Measurements from ENCODE around the gene RC3H2.
"Not testable (repeated sequence)": the region's sequence is repeated elsewhere in the genome, so short reads cannot be mapped to it uniquely, and the experiment has no call there.

The RC3H2 gene

DNA sequence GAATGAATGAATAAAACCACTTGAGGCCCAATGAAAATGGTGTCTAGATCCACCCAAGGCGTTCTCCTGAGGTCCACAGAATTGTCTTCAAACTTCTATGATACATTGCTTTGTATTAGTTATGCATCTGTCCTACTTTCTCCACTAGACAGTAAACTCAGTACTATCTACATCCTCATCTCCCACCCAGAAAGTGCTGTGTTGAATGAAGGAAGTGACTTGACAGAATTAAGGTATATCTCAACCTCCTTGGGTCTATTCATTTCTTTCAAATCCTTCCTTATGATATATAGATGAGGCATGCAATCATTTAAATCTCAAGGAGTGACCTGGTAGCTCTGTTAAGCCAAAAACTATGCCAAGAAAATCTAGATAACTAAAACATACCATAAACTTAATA lies 61.0 kb downstream of the RC3H2 start:
- DNase-seq = no peak

DNA sequence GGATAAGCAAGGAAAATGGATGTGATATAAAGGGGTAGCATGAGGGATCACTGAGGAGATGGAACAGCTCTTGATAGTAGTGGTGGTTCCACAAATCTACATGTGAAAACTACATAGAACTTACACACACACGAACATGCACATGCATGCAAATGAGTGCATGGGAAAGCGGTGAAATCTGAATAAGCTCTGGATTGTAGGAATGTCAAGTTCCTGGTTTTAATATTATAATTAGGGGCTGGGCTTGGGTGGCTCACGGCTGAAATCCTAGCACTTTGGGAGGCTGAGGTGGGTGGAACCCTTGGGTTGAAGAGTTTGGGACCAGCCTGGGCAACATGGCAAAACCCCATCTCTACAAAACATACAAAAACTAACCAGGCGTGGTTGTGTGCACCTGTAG lies 63.7 kb downstream of the RC3H2 start:
- DNase-seq = no peak

DNA sequence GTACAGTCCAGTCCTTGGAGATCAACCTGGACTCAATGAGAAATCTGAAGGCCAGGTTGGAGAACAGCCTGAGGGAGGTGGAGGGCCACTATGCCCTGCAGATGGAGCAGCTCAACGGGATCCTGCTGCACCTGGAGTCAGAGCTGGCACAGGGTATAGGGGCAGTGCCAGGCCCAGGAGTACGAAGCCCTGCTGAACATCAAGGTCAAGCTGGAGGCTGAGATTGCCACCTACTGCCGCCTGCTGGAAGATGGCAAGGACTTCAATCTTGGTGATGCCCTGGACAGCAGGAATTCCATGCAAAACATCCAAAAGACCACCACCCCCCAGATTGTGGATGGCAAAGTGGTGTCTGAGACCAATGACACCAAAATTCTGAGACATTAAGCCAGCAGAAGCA lies 66.7 kb downstream of the RC3H2 start:
- not testable (repeated sequence) for DNase-seq

DNA sequence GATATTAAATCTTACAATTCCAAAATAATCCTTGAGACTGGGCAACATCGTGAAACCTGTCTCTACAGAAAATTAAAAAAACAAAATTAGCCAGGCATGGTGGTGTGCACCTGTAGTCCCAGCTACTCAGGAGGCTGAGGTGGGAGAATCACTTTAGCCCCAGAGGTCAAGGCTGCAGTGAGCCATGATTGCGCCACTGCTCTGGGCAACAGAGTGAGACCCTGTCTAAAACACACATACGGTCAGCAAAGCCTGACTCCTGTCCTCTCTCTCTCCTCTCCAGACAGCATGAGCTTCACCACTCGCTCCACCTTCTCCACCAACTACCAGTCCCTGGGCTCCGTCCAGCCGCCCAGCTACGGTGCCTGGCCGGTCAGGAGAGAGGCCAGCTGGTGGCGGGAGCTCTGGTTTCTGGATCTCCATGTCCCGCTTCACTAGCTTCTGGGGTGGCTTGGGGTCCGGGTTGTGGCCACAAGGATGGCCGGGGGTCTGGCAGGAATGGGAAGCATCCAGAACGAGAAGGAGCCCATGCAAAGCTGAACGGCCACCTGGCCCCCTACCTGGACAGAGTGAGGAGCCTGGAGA lies 67.8 kb downstream of the RC3H2 start:
- DNase-seq = no peak

DNA sequence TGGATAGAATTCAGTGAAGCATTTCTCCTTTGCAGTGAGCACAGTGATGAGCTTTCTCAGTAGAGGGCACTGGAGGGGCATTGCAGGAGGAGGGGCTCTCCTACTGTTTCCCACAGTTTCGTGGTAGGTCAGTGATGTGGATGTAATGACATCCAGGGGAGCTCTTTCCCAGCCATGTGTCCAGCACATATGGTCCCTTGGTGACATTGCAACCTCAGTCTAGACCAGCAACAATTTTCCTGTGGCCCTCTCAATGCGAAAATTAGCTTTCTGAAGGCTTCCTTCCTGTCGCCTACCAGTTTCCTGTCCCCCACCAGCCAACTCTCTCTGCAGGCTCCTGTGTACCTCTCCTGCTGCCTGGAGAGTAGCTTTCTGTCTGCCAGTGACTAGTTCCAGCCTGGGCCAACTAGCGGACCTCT lies 69.8 kb downstream of the RC3H2 start:
- peak; percentile 13 to 28 for DNase-seq

DNA sequence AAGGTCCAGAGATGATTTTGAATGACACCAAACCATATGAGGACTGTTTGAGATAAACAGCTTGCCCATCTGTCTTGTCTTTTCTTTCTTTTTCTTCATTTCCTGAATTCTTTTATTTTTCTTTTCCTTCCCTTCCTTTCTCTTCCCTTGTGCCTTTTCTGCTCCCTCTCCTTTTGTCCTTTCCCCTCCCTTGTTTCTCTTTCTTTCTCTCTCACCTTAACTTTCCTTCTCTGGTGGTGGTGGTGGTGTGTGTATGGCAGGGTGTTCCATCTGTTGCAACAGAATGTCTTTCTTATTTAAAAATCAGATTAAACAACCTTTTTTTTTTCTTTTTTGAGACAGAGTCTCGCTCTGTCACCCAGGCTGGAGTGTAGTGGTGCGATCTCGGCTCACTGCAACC lies 73.0 kb downstream of the RC3H2 start:
- DNase-seq = no peak

DNA sequence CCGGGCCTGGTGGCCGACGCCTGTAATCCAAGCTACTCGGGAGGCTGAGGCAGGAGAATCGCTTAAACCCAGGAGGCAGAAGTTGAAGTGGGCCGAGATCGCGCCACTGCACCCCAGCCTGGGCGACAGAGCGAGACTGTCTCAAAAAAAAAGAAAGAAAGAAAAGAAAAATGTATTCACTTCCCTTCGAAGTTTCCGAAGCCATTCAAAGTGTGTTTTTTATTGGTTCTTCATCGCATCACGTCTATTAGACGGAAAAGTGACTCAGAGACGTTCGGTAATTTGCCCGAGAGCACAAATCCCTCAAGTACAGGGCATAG lies 76.2 kb downstream of the RC3H2 start:
- not testable (repeated sequence) for DNase-seq

DNA sequence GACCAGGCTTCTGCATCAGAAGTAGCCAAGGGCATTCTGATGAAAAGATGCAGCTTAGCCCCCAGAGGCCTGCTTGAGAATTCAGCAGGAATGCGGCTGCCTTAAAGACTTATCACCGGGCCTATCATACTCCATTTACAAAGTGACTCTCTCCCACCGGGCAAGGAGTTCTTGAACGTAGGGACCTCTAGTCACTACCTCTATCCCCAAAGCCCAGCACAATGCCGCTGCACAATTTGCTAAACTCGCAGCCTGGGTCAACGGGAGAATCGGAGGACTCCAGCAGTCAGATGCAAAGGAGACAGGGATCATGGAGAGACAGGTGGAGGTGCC lies 77.4 kb downstream of the RC3H2 start:
- DNase-seq = no peak

DNA sequence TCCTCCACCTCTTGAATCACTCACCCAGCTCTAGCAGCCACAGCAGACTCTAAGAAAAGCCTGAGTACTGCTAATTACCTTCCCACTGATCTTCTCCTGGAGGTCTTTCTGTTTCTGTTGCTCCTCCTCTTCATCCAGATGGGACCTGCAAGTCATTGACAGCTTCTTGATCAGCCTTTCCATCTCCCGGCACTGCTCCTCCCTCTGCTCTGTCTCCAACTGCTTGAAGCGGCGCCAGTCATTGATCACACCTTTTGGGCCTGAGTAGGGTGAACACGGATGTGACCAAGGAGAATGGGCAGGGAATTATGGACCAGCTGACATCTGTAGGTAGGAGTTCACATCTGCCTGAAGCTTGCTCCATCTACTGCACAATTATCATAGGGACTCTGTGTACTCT lies 82.2 kb downstream of the RC3H2 start:
- DNase-seq = no peak

DNA sequence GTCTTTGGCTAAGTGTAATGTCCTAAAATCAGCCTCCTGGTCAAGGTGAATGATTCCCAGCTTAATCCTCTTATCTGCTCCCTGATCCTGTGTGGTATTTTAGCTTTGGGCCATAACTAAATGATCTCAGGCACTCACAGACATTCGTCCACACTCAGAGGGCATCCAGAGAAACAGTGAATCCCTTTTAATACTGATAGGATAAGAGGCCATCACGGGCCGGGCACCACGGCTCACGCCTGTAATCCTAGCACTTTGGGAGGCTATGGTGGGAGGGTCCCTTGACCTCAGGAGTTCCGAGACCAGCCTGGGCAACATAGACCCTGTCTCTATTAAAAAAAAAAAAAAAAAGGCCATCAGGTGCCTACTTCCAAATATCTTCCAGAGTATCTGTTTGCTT lies 83.1 kb downstream of the RC3H2 start:
- no peak for DNase-seq

DNA sequence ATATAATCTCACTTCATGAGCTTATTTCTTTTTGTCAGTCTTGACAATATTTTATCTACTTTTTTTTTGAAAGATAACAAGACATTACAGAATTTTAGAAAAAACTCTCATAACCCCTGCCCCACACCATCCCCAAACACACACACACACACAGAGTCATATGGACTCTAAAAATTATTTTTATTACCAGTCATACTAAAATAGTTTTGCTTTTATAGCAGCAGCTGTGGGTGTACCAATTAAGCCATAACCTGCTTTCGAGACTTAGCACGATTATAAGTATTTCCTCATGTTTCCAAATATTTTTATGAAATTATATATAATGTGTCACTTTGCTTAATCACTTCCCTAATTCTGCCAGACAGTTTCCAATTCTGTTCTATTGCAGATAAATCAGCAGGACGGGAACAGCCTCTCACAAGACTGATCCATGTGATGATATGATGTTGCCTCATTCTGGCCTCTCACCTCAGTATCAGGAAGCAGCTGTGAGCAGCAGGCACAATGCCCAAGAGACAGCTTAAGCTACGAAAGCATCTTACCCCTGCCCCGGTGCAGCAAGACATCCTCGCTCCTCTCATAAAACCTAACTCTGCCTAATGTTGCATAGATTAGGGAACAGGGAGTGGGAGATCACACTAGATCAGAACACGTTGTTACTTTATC lies 83.7 kb downstream of the RC3H2 start:
- no peak for DNase-seq

DNA sequence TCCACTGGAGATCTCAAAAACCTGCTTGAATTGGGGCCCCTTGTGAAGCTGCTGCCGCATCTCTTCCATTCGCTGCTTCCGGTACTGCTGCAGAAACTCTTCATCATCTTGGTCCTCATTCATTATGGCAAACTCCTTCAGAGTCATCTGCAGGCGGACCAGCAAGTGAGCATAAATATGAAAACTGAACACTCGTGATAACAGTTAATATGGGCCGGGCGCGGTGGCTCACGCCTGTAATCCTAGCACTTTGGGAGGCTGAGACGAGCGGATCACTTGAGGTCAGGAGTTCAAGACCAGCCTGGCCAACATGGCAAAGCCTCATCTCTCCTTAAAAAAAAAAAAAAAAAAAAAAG lies 84.7 kb downstream of the RC3H2 start:
- DNase-seq = no peak

DNA sequence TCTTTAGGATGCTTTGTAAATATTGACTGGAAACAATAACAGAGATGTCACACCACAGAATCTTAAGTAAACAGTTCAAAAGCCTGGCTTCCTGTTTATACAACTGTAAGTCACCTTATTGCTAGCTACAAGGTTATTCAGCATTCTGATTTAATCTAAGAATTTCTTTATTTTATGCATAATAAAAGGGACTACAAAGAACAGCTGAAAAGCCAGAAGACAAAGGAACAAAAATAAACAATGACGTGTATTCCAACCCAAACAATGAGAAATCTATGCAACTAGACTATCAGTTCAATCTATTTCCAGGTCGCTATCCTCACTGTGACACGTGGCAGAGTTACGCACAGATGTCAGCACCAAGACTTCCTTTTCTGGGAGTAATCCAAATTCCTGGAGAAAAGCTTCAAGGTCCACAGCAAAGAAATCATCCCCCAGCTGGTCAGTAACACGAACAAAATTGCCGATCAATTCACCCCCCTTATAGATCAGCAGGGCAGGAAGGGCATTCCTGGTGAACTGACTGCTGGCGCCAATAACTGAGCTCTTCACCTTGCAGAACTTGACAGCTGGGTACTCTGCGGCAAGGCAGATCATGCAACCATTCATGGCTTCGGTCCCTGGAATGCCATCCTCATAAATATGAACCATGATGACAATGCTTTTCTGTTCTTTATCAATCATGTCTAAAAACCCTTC lies 85.2 kb downstream of the RC3H2 start:
- no peak for DNase-seq

DNA sequence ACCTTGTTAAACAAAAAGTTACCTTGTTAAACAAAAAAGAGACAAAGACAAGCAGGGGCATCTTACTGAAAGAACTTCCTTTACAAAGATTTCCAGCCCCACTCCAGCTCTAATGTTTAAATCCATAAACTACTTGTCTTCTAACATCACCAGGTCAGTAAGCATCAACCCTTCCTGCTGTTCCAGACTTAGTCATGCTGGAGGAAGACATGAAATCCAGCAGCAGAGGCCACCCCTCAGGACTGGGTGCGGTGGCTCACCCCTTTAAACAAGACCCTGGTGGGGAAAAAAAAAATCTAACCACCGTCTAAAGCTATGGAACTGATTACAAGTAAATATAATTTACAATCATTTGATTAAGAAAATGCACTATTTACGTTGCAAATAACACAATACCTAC lies 85.8 kb downstream of the RC3H2 start:
- DNase-seq = no peak

DNA sequence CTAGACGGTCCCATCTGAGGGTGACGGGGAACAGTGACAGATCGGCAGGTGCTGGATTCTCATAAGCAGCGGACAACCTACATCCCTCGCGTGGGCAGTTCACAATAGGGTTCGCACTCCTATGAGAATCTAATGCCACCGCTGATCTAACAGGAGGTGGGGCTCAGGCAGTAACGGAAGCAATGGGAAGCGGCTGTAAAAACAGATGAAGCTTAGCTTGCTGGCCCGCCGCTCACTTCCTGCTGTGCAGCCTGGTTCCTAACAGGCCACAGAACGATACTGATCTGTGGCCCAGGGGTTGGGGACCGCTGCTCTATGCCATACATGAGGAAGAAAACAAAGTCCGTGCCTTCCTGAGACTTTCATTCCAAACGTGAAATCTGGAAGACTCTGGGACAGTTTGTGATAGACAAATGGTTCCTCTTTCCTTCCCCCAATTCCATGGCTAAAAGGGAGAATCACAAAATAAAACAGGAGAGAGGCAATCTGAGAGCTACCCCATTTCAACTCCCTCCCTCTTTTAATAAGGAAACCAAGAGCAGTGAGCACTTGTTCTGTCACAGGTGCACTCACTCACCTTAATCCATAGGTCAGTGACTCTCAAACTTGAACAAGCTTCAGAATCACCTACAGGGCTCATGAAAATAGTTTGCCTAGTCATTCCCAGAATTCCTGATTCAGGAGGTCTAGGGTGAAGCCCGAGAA lies 88.8 kb downstream of the RC3H2 start:
- DNase-seq = peak; percentile 39 to 53

DNA sequence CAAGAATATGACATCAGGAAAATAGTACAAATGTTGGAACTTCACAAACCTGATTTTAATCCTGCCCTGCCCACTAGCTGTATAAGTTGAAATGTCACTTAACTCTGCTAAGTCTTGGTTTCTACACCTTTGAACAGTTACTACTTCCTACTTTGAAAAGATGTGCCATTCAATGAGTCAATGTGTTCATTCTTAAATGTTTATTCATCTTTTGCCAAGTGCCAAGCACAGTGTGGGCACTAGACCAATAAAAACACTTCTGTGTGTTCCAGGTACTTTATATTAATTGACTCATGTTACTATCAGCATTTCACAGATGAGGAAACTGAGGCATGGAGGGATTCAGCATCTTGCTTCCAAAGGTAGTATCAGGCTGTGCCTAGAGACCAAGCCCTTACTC lies 89.6 kb downstream of the RC3H2 start:
- no peak for DNase-seq

DNA sequence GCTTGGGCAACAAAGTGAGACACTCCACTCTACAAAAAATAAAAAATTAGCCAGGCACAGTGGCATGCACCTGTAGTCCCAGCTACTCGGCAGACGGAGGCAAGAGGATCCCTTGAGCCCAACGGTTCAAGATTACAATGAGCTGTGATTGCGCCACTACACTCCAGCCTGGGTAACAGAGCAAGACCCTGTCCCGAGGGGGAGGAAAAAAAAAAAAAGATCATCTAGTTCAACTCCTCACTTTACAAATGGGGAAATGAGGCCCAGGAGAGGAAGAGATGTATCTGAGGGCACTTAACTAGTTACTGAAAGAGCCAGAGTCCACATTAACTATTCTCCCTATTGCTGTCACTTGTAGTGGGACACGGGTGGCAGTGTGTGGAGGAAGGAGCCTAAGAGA lies 90.6 kb downstream of the RC3H2 start:
- no peak for DNase-seq

DNA sequence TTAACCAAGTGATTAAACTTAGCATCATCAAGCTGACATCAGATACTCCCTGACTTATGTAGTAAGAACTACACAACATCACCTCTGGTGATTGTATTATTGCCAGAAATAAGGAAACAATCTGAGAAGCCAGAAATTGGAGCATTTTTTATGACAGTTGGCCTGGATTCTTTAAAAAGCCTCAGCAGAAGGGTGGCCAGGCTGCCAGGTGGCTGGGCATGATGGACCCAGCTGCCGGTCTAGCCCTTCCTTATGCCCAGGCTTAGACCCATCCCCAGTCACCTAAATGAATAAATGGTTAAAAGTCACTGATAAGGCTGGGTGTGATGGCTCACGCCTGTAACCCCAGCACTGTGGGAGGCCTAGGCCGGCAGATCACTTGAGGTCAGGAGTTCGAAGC lies 92.4 kb downstream of the RC3H2 start:
- no peak for DNase-seq

DNA sequence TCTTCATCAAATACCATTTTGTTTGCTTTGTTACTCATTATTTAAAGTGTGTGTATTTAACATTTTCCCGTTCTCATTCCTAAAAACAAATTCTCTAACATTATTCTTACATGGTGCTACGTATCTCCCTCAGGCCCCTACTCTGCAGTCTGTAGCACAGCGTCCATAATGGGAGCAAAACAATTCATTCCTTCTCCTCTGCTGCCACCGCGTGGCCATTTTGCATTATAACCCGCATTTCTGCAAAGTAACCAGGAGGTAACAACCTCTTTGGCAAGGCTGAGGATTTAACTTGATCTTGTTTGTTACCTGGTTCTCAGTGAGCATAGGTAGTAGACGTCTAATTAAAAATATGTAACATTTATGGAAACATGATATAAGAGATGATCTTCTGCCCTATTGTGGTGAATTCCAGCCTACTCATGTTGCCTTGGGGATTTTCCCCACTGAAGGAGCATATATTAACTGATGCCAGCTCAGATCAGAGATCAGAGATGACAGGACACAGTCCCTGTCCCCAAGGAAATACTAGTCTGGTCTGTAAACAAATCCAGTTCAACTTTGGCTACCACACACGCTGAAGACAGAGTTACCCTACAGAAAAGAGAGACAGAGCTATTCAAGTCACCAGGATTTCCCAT lies 94.7 kb downstream of the RC3H2 start:
- peak; percentile 79 for DNase-seq

DNA sequence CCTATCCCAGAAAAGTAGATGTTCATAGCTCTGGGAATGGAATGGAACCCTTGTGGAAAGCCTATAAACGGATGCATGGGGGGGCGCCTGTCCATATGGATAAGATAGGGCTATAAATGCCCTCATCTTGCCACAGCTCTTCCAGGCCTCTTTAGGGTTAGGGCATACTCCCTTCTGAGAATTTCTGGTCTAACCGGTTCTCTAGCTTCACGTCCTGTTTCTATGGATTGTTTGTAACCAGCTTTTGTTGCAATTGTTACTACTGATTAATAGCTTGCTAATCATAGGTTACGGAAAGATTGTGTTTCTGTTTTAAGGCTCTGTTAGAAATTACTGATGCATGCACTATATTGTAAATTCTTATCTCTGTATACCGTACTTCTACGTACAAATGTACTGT lies 95.9 kb downstream of the RC3H2 start:
- not testable (repeated sequence) for DNase-seq

DNA sequence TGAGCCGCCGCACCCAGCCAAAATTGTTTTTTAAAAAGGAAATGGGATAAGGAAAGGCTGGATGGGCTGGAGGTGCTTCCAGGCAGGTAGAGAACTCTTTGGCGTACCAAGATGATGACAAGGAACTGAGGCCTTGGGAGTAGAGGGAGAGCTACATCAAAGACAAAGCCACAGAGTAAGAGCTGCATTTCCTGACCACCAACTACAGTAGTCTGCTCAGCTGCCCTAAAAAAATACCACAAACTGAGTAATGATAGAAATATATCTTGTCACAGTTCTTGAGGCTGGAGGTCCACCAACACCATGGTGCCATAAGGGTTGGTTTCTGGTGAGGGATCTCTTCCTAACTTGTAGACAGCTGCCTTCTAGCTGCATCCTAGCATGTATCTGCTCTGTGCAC lies 97.0 kb downstream of the RC3H2 start:
- DNase-seq = no peak

DNA sequence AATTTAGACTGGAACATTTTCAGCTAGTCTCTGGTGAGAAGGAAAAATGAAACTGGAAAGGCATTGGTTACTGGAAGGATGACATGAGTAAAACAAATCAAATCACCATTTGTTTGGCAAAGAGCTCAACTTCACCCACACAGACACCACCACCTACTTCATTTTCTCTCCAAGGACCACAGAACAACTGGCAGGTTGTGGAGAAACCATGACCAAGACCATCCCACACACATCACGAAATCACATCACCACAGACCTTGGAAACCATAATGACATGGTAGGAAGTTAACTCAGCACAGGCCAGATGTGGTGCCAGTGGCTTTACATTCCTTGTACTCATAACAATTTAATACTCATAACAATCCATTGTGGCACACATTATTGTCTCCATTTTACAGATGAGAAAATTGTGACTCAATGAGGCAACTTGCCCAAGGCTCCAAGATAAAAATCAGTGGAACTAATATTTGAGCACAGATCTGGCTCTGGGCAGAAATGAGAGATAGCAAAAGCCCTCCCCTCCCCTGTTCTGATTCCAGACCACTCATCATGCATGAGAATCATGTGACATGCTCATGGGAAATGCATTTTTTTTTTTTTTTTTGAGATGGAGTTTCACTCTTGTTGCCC lies 97.8 kb downstream of the RC3H2 start:
- peak; percentile 60 to 70 for DNase-seq

DNA sequence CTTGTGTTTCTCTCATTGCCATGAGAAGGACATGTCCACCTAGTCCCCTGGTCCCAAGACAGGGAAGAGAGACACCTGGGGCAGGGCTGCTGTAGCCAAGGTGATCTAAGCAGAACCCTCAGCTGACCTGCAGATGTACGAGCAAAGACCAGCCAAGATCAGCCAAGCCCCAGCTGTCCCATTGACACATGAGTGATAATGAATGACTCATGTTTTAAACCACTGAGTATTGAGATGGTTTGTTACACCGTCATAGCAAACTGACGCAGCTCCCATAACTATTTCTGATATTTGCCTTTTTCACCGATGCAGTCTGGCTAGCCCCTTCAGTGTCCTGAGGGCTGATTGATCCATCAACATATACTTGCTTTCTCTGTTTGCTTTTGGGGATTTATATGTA lies 98.5 kb downstream of the RC3H2 start:
- peak; percentile 23 to 40 for DNase-seq
